Measurements from ENCODE around the gene ZNF597. TPM values are rescaled to one million over a fixed set of nuclear protein-coding genes. Genes with fewer than 3 reads are reported as not detected.

Gene ZNF597
- total RNA-seq, 1 experiment from 2014 or later, result 2.7 TPM

DNA sequence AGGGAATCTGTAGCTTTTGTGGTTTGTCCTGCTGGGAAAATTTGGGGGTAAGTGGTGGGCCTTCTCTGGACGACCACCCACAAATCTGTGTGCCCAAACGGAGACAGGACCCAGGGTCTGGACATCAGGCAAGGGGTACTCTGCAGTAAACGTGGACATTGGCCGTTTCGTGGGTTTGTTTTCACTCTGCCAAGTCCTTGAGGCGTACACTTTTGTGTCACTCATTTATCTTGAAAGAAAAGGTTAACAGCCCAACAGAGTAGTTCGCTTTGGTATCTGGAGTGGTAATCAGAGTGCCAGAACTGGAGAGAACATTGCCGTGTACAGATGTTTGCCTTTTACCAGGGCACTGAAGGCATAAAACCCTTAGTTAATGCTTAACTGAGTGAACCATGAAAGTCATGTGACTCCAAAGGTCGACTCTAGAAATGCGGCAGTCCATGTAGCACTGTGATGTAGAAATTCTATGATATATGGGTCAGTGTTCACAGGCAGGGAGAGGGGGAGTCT is 15.6 kb upstream of the ZNF597 start:
- no TSS peak for BruUV-seq (replicated peaks)
- Histone ChIP-seq H3K27ac (ENCODE audit: low read length) (peak overlapping the region; percentile 93), H3K4me1 (ENCODE audit: control insufficient read depth, insufficient read depth, low read length) (peaks cover 43% of the 10 kb centered on the region), H3K4me3 (ENCODE audit: low read depth in 2 of 2, low read length in 2 of 2) (peak overlapping the region; percentile 73 to 84), H3K9me3 (ENCODE audit: control insufficient read depth, insufficient read depth, low read depth, low read length) (no peaks in the 10 kb centered on the region), H3K36me3 (ENCODE audit: control insufficient read depth, insufficient read depth, low read length) (peaks cover 2% of the 10 kb centered on the region; the same call in 1 of the 2 replicates), H3K27me3 (ENCODE audit: control insufficient read depth, insufficient read depth, low read length) (no peaks in the 10 kb centered on the region)
- ChIA-PET CTCF (no interaction called here), POLR2A (no interaction called here)
- in situ Hi-C loops (cut with HindIII; ENCODE audit: low pct_unique_long_range_greater_than_20kb, low sequenced_read_pairs) (no loop called here), intact Hi-C loops (cut with micrococcal nuclease; ENCODE audit: unreplicated experiment) (no loop called here)
- ATAC-seq, result no peak
- TF ChIP-seq, protein P1, sequence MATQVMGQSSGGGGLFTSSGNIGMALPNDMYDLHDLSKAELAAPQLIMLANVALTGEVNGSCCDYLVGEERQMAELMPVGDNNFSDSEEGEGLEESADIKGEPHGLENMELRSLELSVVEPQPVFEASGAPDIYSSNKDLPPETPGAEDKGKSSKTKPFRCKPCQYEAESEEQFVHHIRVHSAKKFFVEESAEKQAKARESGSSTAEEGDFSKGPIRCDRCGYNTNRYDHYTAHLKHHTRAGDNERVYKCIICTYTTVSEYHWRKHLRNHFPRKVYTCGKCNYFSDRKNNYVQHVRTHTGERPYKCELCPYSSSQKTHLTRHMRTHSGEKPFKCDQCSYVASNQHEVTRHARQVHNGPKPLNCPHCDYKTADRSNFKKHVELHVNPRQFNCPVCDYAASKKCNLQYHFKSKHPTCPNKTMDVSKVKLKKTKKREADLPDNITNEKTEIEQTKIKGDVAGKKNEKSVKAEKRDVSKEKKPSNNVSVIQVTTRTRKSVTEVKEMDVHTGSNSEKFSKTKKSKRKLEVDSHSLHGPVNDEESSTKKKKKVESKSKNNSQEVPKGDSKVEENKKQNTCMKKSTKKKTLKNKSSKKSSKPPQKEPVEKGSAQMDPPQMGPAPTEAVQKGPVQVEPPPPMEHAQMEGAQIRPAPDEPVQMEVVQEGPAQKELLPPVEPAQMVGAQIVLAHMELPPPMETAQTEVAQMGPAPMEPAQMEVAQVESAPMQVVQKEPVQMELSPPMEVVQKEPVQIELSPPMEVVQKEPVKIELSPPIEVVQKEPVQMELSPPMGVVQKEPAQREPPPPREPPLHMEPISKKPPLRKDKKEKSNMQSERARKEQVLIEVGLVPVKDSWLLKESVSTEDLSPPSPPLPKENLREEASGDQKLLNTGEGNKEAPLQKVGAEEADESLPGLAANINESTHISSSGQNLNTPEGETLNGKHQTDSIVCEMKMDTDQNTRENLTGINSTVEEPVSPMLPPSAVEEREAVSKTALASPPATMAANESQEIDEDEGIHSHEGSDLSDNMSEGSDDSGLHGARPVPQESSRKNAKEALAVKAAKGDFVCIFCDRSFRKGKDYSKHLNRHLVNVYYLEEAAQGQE (IDR thresholded peaks at IDR 0.05; ENCODE audit: insufficient read depth in 1 of 2, low read depth in 2 of 2, low read length in 1 of 2), result no peak
- TF ChIP-seq, protein P2, sequence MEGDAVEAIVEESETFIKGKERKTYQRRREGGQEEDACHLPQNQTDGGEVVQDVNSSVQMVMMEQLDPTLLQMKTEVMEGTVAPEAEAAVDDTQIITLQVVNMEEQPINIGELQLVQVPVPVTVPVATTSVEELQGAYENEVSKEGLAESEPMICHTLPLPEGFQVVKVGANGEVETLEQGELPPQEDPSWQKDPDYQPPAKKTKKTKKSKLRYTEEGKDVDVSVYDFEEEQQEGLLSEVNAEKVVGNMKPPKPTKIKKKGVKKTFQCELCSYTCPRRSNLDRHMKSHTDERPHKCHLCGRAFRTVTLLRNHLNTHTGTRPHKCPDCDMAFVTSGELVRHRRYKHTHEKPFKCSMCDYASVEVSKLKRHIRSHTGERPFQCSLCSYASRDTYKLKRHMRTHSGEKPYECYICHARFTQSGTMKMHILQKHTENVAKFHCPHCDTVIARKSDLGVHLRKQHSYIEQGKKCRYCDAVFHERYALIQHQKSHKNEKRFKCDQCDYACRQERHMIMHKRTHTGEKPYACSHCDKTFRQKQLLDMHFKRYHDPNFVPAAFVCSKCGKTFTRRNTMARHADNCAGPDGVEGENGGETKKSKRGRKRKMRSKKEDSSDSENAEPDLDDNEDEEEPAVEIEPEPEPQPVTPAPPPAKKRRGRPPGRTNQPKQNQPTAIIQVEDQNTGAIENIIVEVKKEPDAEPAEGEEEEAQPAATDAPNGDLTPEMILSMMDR (IDR thresholded peaks at IDR 0.05), result no peak
- no peak for TF ChIP-seq SIN3A (IDR thresholded peaks at IDR 0.05; ENCODE audit: borderline replicate concordance, insufficient read depth, low read depth, low read length)
- no peak for DNase-seq (ENCODE audit: low read depth, low spot score)

DNA sequence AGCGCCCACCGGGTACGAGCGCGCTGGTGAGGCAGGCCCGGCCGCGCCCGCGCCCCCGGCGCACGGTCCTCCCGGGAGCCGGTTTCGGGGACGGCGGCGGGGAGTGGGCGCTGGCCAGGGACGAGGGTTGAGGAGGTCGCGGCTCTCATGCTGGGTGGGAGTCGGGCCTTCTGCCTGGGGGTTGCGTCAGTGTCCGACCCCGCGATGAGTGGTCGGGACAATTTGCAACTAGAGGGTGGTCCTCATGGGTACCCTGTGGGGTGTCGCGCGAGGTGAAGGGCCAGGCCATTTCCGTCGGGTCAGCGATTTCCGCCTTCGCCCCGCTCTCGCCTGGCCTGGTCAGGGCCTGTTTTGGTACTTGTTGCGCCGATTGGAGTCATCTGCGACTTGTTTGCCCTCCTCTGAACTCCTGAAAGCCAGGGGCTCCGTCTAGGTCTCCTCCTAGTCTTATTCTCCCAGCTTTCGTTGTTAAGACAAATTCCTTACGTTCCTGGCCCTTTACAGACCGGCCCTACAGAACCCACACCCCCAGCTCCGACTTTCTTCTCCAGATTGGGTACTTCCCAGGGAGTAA is 15.1 kb upstream of the ZNF597 start:
- intact Hi-C loops (cut with micrococcal nuclease; ENCODE audit: unreplicated experiment) (no loop called here), in situ Hi-C loops (cut with HindIII; ENCODE audit: low pct_unique_long_range_greater_than_20kb, low sequenced_read_pairs) (no loop called here)
- peaks cover 2% of the 10 kb centered on the region; the same call in 1 of the 2 replicates for H3K36me3 ChIP-seq (ENCODE audit: control insufficient read depth, insufficient read depth, low read length)
- H3K27me3 ChIP-seq (ENCODE audit: control insufficient read depth, insufficient read depth, low read length), result no peaks in the 10 kb centered on the region
- CTCF ChIA-PET, result interaction anchor here (0.6 kb wide), 1 partner anchor 300 kb away, joined by 4 read pairs; no protein-coding TSS in a partner anchor
- no peak for DNase-seq (ENCODE audit: low read depth, low spot score)
- ATAC-seq, result peak; percentile 26
- no peaks in the 10 kb centered on the region for H3K9me3 ChIP-seq (ENCODE audit: control insufficient read depth, insufficient read depth, low read depth, low read length)
- H3K4me3 ChIP-seq (ENCODE audit: low read depth in 2 of 2, low read length in 2 of 2), result peak overlapping the region; percentile 73 to 84
- H3K27ac ChIP-seq (ENCODE audit: low read length), result peak overlapping the region; percentile 93
- peaks cover 43% of the 10 kb centered on the region for H3K4me1 ChIP-seq (ENCODE audit: control insufficient read depth, insufficient read depth, low read length)
- BruUV-seq (replicated peaks), result no TSS peak
- TF ChIP-seq, protein P1 (IDR thresholded peaks at IDR 0.05; ENCODE audit: insufficient read depth in 1 of 2, low read depth in 2 of 2, low read length in 1 of 2), result no peak
- TF ChIP-seq, protein P2 (IDR thresholded peaks at IDR 0.05), result peak; percentile 34; the same call in 1 of the 2 replicates
- POLR2A ChIA-PET, result no interaction called here

Data from Panc1 (cell line).